Neuronal stem cell (in vitro differentiated cells): ENCODE data around the gene SLC9A1.
A peak's percentile ranks its signal among the peaks of the same experiment; 100 is the strongest.

ENCODE experiments used
- DNase-seq: peaks from one replicate; pipeline ENCODE4 v3.0.0-alpha.2; 2013; ENCODE audit warnings: low spot score
- H2AFZ ChIP-seq: one replicate; pipeline ENCODE4 v1.6.1; 2013; ENCODE audit warnings: mild to moderate bottlenecking, low read length, inconsistent platforms
- H2AK5ac ChIP-seq: 2 replicates; pipeline ENCODE4 v1.6.1; 2013; ENCODE audit warnings: low read depth, mild to moderate bottlenecking, inconsistent platforms, low read length, moderate library complexity, mixed read lengths
- H2BK120ac ChIP-seq: 2 replicates; pipeline ENCODE4 v1.6.1; 2013; ENCODE audit warnings: low read depth, mild to moderate bottlenecking, inconsistent platforms, low read length, moderate library complexity, mixed read lengths
- H2BK12ac ChIP-seq: one replicate; pipeline ENCODE4 v1.6.1; 2013; ENCODE audit warnings: low read length, inconsistent platforms
- H2BK15ac ChIP-seq: 2 replicates; pipeline ENCODE4 v1.6.1; 2013; ENCODE audit warnings: mild to moderate bottlenecking, low read length, inconsistent platforms, mixed read lengths
- H2BK5ac ChIP-seq: one replicate; pipeline ENCODE4 v1.6.1; 2013; ENCODE audit warnings: inconsistent platforms, mild to moderate bottlenecking, low read length, moderate library complexity
- H3K14ac ChIP-seq: one replicate; pipeline ENCODE4 v1.6.1; 2013; ENCODE audit warnings: low read length, inconsistent platforms
- H3K18ac ChIP-seq: 2 replicates; pipeline ENCODE4 v1.6.1; 2013; ENCODE audit warnings: low read length, inconsistent platforms
- H3K23ac ChIP-seq: 2 replicates; pipeline ENCODE4 v1.6.1; 2013; ENCODE audit warnings: low read depth, mild to moderate bottlenecking, mixed read lengths, low read length, inconsistent platforms; ENCODE audit not compliant: poor library complexity
- H3K27ac ChIP-seq: replicated peaks from 3 replicates; pipeline ENCODE4 v1.5.1; 2013; ENCODE audit warnings: low read length, inconsistent platforms
- H3K27me3 ChIP-seq, 3 experiments: 2 replicates each; pipeline ENCODE4 v1.6.1; 2013; ENCODE audit warnings: low read length in 3 of 3, mild to moderate bottlenecking in 2 of 3, inconsistent platforms in 1 of 3, low read depth in 1 of 3, mixed read lengths in 1 of 3, moderate library complexity in 1 of 3; ENCODE audit not compliant: control insufficient read depth in 3 of 3, insufficient read depth in 3 of 3
- H3K36me3 ChIP-seq, 2 donors: replicated peaks in 1 of 2; 2 replicates each; pipeline ENCODE4 v1.6.1; 2013; ENCODE audit warnings: low read length in 2 of 2; ENCODE audit not compliant: control insufficient read depth in 2 of 2, insufficient read depth in 2 of 2
- H3K4ac ChIP-seq: 2 replicates; pipeline ENCODE4 v1.6.1; 2013; ENCODE audit warnings: inconsistent platforms, mild to moderate bottlenecking, low read length, moderate library complexity
- H3K4me1 ChIP-seq, 2 donors: 1 replicate in 1 of 2; 2 replicates in 1 of 2; pipeline ENCODE4 v1.6.1; 2013; ENCODE audit warnings: low read length in 2 of 2, low read depth in 1 of 2; ENCODE audit not compliant: control insufficient read depth in 2 of 2, insufficient read depth in 1 of 2
- H3K4me2 ChIP-seq: one replicate; pipeline ENCODE4 v1.6.1; 2013; ENCODE audit warnings: mild to moderate bottlenecking, low read length, inconsistent platforms; ENCODE audit not compliant: insufficient read depth, poor library complexity, severe bottlenecking
- H3K4me3 ChIP-seq, 2 donors: 2 replicates each; pipeline ENCODE4 v1.5.1; 2013; ENCODE audit warnings: low read length in 2 of 2, mild to moderate bottlenecking in 2 of 2, inconsistent platforms in 1 of 2, moderate library complexity in 1 of 2
- H3K79me1 ChIP-seq: one replicate; pipeline ENCODE4 v1.6.1; 2013; ENCODE audit warnings: low read depth, mild to moderate bottlenecking, inconsistent platforms, low read length, moderate library complexity
- H3K9ac ChIP-seq: one replicate; pipeline ENCODE4 v1.6.1; 2013; ENCODE audit warnings: mild to moderate bottlenecking, low read depth, low read length, inconsistent platforms; ENCODE audit not compliant: poor library complexity
- H3K9me3 ChIP-seq, 2 donors: replicated peaks in 1 of 2; 2 replicates each; pipeline versions ENCODE3 to v1.6.1; 2013; ENCODE audit warnings: low read length in 2 of 2, mild to moderate bottlenecking in 2 of 2, inconsistent platforms in 1 of 2, low read depth in 1 of 2, mixed read lengths in 1 of 2, moderate library complexity in 1 of 2; ENCODE audit not compliant: control insufficient read depth in 2 of 2, insufficient read depth in 1 of 2
- H4K8ac ChIP-seq: one replicate; pipeline ENCODE4 v1.6.1; 2013; ENCODE audit warnings: low read depth, mild to moderate bottlenecking, inconsistent platforms, low read length, moderate library complexity
- H4K91ac ChIP-seq: one replicate; pipeline ENCODE4 v1.6.1; 2013; ENCODE audit warnings: low read length, low read depth, mild to moderate bottlenecking, inconsistent platforms; ENCODE audit not compliant: poor library complexity
- WGBS, 2 donors: extraction: QIAGEN DNeasy Blood & Tissue Kit; methylation state at CpG; one replicate each; pipeline ENCODE4 v1.1.7; 2013; ENCODE audit warnings: missing lambda C conversion rate in 2 of 2, mixed read lengths in 1 of 2; ENCODE audit not compliant: insufficient read length in 2 of 2, insufficient replicate concordance in 1 of 2; ENCODE audit errors: extremely low coverage in 2 of 2; 5-methylcytosine and 5-hydroxymethylcytosine counted together

Gene SLC9A1

GRCh38 chr1:27084107-27084506 lies 70.8 kb downstream of the SLC9A1 start:
- WGBS, 2 donors: no CpG with 5 or more reads among the region's 4 CpGs
- no peak overlapping the region for H2BK12ac ChIP-seq
- H3K14ac ChIP-seq: no peak overlapping the region
- no peak overlapping the region for H2BK120ac ChIP-seq
- H4K8ac ChIP-seq: no peak overlapping the region
- no peak overlapping the region for H3K4me3 ChIP-seq
- H3K4me1 ChIP-seq: peaks cover 0 to 3% of the 10 kb centered on the region in 2 donors
- no peaks in the 10 kb centered on the region for H3K36me3 ChIP-seq
- peaks cover 0 to 5% of the 10 kb centered on the region in 2 donors for H3K9me3 ChIP-seq
- no peak overlapping the region for H2AFZ ChIP-seq
- no peak overlapping the region for H3K23ac ChIP-seq
- no peak for DNase-seq
- peaks cover 2 to 7% (median 2%) of the 10 kb centered on the region in 3 experiments for H3K27me3 ChIP-seq
- H2BK5ac ChIP-seq: no peak overlapping the region
- no peak overlapping the region for H3K18ac ChIP-seq
- no peak overlapping the region for H4K91ac ChIP-seq
- no peak overlapping the region for H3K4ac ChIP-seq
- no peak overlapping the region for H2AK5ac ChIP-seq
- H3K9ac ChIP-seq: no peak overlapping the region
- H2BK15ac ChIP-seq: no peak overlapping the region
- H3K4me2 ChIP-seq: no peak overlapping the region
- no peaks in the 10 kb centered on the region for H3K79me1 ChIP-seq
- no peak overlapping the region for H3K27ac ChIP-seq

GRCh38 chr1:27077968-27078367 lies 77.0 kb downstream of the SLC9A1 start:
- no peak overlapping the region for H2BK5ac ChIP-seq
- H3K27me3 ChIP-seq: peaks cover 0 to 3% (median 0%) of the 10 kb centered on the region in 3 experiments
- no peak overlapping the region for H3K4me3 ChIP-seq
- H3K27ac ChIP-seq: no peak overlapping the region
- H2BK12ac ChIP-seq: no peak overlapping the region
- H3K4me1 ChIP-seq: no peaks in the 10 kb centered on the region
- WGBS, 2 donors: no CpG with 5 or more reads among the region's 7 CpGs
- H3K4me2 ChIP-seq: no peak overlapping the region
- DNase-seq: no peak
- no peak overlapping the region for H3K23ac ChIP-seq
- no peaks in the 10 kb centered on the region for H3K79me1 ChIP-seq
- H3K18ac ChIP-seq: no peak overlapping the region
- H3K9me3 ChIP-seq: no peaks in the 10 kb centered on the region
- no peak overlapping the region for H4K91ac ChIP-seq
- H3K4ac ChIP-seq: no peak overlapping the region
- H3K14ac ChIP-seq: no peak overlapping the region
- no peak overlapping the region for H3K9ac ChIP-seq
- H2BK120ac ChIP-seq: no peak overlapping the region
- H4K8ac ChIP-seq: no peak overlapping the region
- H3K36me3 ChIP-seq: no peaks in the 10 kb centered on the region
- no peak overlapping the region for H2AFZ ChIP-seq
- H2AK5ac ChIP-seq: no peak overlapping the region
- H2BK15ac ChIP-seq: no peak overlapping the region

- H3K4me2 ChIP-seq: no peak overlapping the region
- H4K8ac ChIP-seq: no peak overlapping the region
- H3K4ac ChIP-seq: no peak overlapping the region
- H3K79me1 ChIP-seq: no peaks in the 10 kb centered on the region
- no peak overlapping the region for H3K18ac ChIP-seq
- WGBS, 2 donors: no CpG with 5 or more reads among the region's 2 CpGs
- no peak overlapping the region for H4K91ac ChIP-seq
- H3K9me3 ChIP-seq: no peaks in the 10 kb centered on the region
- H3K4me3 ChIP-seq: no peak overlapping the region
- no peak overlapping the region for H2BK12ac ChIP-seq
- no peak overlapping the region for H3K23ac ChIP-seq
- H2AFZ ChIP-seq: no peak overlapping the region
- no peak overlapping the region for H3K9ac ChIP-seq
- no peak overlapping the region for H3K27ac ChIP-seq
- no peak overlapping the region for H2AK5ac ChIP-seq
- H2BK120ac ChIP-seq: no peak overlapping the region
- no peak overlapping the region for H2BK15ac ChIP-seq
- no peak overlapping the region for H3K14ac ChIP-seq
- H2BK5ac ChIP-seq: no peak overlapping the region
- H3K27me3 ChIP-seq: peaks cover 0 to 3% (median 0%) of the 10 kb centered on the region in 3 experiments
- H3K36me3 ChIP-seq: no peaks in the 10 kb centered on the region
- H3K4me1 ChIP-seq: no peaks in the 10 kb centered on the region
- DNase-seq: no peak
These were observed 78.1 kb downstream of the SLC9A1 start for GRCh38 chr1:27076803-27077202.

- Histone ChIP-seq H3K27me3 (peaks cover 0 to 3% (median 0%) of the 10 kb centered on the region in 3 experiments), H2BK120ac (no peak overlapping the region), H3K4ac (no peak overlapping the region), H2BK5ac (no peak overlapping the region), H3K4me2 (no peak overlapping the region), H2AFZ (no peak overlapping the region), H3K9me3 (no peaks in the 10 kb centered on the region), H2BK12ac (no peak overlapping the region), H3K36me3 (no peaks in the 10 kb centered on the region), H3K18ac (no peak overlapping the region), H3K14ac (no peak overlapping the region), H3K9ac (no peak overlapping the region), H3K4me3 (no peak overlapping the region), H4K91ac (no peak overlapping the region), H2BK15ac (peak overlapping the region; percentile 17), H3K23ac (no peak overlapping the region), H4K8ac (no peak overlapping the region), H3K27ac (no peak overlapping the region), H3K4me1 (peaks cover 9 to 12% of the 10 kb centered on the region in 2 donors), H3K79me1 (no peaks in the 10 kb centered on the region), H2AK5ac (no peak overlapping the region)
- no peak for DNase-seq
- WGBS, 2 donors: no CpG with 5 or more reads among the region's 3 CpGs
These were observed 80.6 kb downstream of the SLC9A1 start for GRCh38 chr1:27074175-27074780.
